Mesenchymal stem cell (in vitro differentiated cells and primary cell): ENCODE data around the gene TSPO.

ENCODE experiments used
- DNase-seq: peaks from one replicate; pipeline ENCODE4 v3.0.0-alpha.2; 2013
- H2AFZ ChIP-seq: one replicate; pipeline ENCODE4 v1.6.1; 2013; ENCODE audit warnings: low read depth, mild to moderate bottlenecking, control low read depth, inconsistent platforms, low read length, moderate library complexity
- H2AK5ac ChIP-seq: 2 replicates; pipeline ENCODE4 v1.6.1; 2013; ENCODE audit warnings: low read length, moderate library complexity, mild to moderate bottlenecking, inconsistent platforms; ENCODE audit not compliant: severe bottlenecking
- H2BK120ac ChIP-seq: one replicate; pipeline ENCODE4 v1.6.1; 2013; ENCODE audit warnings: low read depth, mild to moderate bottlenecking, inconsistent platforms, low read length, moderate library complexity
- H2BK12ac ChIP-seq, 2 experiments: one replicate each; pipeline ENCODE4 v1.6.1; 2013; ENCODE audit warnings: inconsistent platforms in 2 of 2, low read length in 2 of 2, mild to moderate bottlenecking in 2 of 2, moderate library complexity in 2 of 2, control low read depth in 1 of 2
- H2BK15ac ChIP-seq: one replicate; pipeline ENCODE4 v1.6.1; 2013; ENCODE audit warnings: mild to moderate bottlenecking, low read depth, inconsistent platforms; ENCODE audit not compliant: poor library complexity, severe bottlenecking
- H2BK5ac ChIP-seq: 2 replicates; pipeline ENCODE4 v1.6.1; 2013; ENCODE audit warnings: low read depth, mild to moderate bottlenecking, low read length, control low read depth, inconsistent platforms; ENCODE audit not compliant: poor library complexity, severe bottlenecking
- H3K14ac ChIP-seq, 2 experiments: one replicate each; pipeline ENCODE4 v1.6.1; 2013; ENCODE audit warnings: inconsistent platforms in 2 of 2, low read length in 2 of 2, control low read depth in 1 of 2, mild to moderate bottlenecking in 1 of 2, moderate library complexity in 1 of 2
- H3K18ac ChIP-seq, 2 experiments: one replicate each; pipeline ENCODE4 v1.6.1; 2013; ENCODE audit warnings: inconsistent platforms in 2 of 2, low read length in 2 of 2, control low read depth in 1 of 2, low read depth in 1 of 2, mild to moderate bottlenecking in 1 of 2
- H3K23ac ChIP-seq, 2 experiments: one replicate each; pipeline ENCODE4 v1.6.1; 2013; ENCODE audit warnings: inconsistent platforms in 2 of 2, low read length in 2 of 2, mild to moderate bottlenecking in 2 of 2, moderate library complexity in 2 of 2, control low read depth in 1 of 2
- H3K27ac ChIP-seq: 2 replicates; pipeline ENCODE4 v1.5.1; 2013; ENCODE audit warnings: mild to moderate bottlenecking, moderate library complexity, low read length, control low read depth, inconsistent platforms; ENCODE audit not compliant: poor library complexity, severe bottlenecking
- H3K27me3 ChIP-seq, 2 experiments: 2 replicates each; pipeline versions ENCODE4 v1.6.1 to v1.7.0; 2013; ENCODE audit warnings: low read length in 2 of 2, mild to moderate bottlenecking in 2 of 2, moderate library complexity in 2 of 2, control low read depth in 1 of 2, inconsistent platforms in 1 of 2; ENCODE audit not compliant: control insufficient read depth in 1 of 2, insufficient read depth in 1 of 2
- H3K36me3 ChIP-seq, 2 experiments: 2 replicates each; pipeline versions ENCODE4 v1.6.1 to v1.7.0; 2013; ENCODE audit warnings: low read length in 2 of 2, control low read depth in 1 of 2, inconsistent platforms in 1 of 2, low read depth in 1 of 2, mild to moderate bottlenecking in 1 of 2; ENCODE audit not compliant: insufficient read depth in 2 of 2, control insufficient read depth in 1 of 2
- H3K4ac ChIP-seq, 2 experiments: one replicate each; pipeline ENCODE4 v1.6.1; 2013; ENCODE audit warnings: inconsistent platforms in 2 of 2, low read length in 2 of 2, mild to moderate bottlenecking in 2 of 2, moderate library complexity in 2 of 2, control low read depth in 1 of 2, low read depth in 1 of 2
- H3K4me1 ChIP-seq: 2 replicates; pipeline ENCODE4 v1.6.1; 2013; ENCODE audit warnings: low read depth, low read length, control low read depth; ENCODE audit not compliant: control insufficient read depth, insufficient read depth
- H3K4me2 ChIP-seq: 2 replicates; pipeline ENCODE4 v1.6.1; 2013; ENCODE audit warnings: low read length, mild to moderate bottlenecking, inconsistent platforms; ENCODE audit not compliant: poor library complexity, severe bottlenecking
- H3K4me3 ChIP-seq, 2 experiments: 2 replicates each; pipeline versions ENCODE4 v1.5.1 to v1.7.0; 2013; ENCODE audit warnings: low read length in 2 of 2, mild to moderate bottlenecking in 2 of 2, control low read depth in 1 of 2, low read depth in 1 of 2; ENCODE audit not compliant: insufficient read depth in 1 of 2
- H3K79me1 ChIP-seq: replicated peaks from 2 replicates; pipeline ENCODE4 v1.6.1; 2013; ENCODE audit warnings: mild to moderate bottlenecking, control low read depth, low read length, inconsistent platforms; ENCODE audit not compliant: poor library complexity, severe bottlenecking
- H3K9ac ChIP-seq: 2 replicates; pipeline ENCODE4 v1.7.0; 2013; ENCODE audit warnings: mild to moderate bottlenecking, low read length, moderate library complexity
- H3K9me3 ChIP-seq: 2 replicates; pipeline ENCODE4 v1.7.0; 2013; ENCODE audit warnings: mild to moderate bottlenecking, low read length; ENCODE audit not compliant: control insufficient read depth
- H4K8ac ChIP-seq: one replicate; pipeline ENCODE4 v1.6.1; 2013; ENCODE audit warnings: inconsistent platforms, mild to moderate bottlenecking, low read length, moderate library complexity
- H4K91ac ChIP-seq: one replicate; pipeline ENCODE4 v1.6.1; 2013; ENCODE audit warnings: mild to moderate bottlenecking, low read length, inconsistent platforms
- whole genome bisulfite sequencing: methylation state at CpG from one replicate; pipeline ENCODE4 v1.1.7; 2013; ENCODE audit warnings: mixed read lengths; 5-methylcytosine and 5-hydroxymethylcytosine counted together

The TSPO gene

DNA sequence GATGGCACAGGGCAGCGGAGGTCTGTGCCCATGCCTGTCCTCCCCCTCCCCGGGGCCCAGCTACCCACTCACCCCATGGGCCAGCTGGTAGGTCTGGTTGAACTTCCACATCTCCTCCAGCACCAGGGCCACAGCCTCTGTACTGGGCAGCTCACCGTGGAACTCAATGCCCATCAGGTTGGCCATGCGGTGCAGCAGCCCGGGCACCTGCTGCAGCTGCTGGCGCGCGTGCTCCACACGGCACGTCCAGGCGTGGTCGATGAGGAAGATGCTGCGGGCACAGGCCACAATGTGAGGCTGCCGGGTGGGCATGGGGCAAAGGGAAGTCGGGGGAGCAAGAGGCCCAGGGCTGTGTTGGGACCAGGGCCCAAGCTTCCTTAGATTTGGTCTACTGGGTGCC, 29.3 kb downstream of the TSPO start:
- Histone ChIP-seq H4K8ac (no peak overlapping the region), H3K9me3 (no peaks in the 10 kb centered on the region), H2BK120ac (no peak overlapping the region), H3K27me3 (no peaks in the 10 kb centered on the region), H3K4me1 (peaks cover 18% of the 10 kb centered on the region), H2BK12ac (no peak overlapping the region), H2AFZ (no peak overlapping the region), H4K91ac (no peak overlapping the region), H3K4me3 (no peak overlapping the region), H2BK5ac (no peak overlapping the region), H3K23ac (no peak overlapping the region), H3K4me2 (no peak overlapping the region), H3K9ac (no peak overlapping the region), H2BK15ac (no peak overlapping the region), H3K18ac (no peak overlapping the region), H3K79me1 (peaks cover 36% of the 10 kb centered on the region), H2AK5ac (no peak overlapping the region), H3K4ac (no peak overlapping the region), H3K14ac (no peak overlapping the region), H3K36me3 (peaks cover 39 to 55% of the 10 kb centered on the region in 2 experiments), H3K27ac (no peak overlapping the region)
- no peak for DNase-seq
- WGBS, result 98% methylated on average over 15 of the region's 15 CpGs

DNA sequence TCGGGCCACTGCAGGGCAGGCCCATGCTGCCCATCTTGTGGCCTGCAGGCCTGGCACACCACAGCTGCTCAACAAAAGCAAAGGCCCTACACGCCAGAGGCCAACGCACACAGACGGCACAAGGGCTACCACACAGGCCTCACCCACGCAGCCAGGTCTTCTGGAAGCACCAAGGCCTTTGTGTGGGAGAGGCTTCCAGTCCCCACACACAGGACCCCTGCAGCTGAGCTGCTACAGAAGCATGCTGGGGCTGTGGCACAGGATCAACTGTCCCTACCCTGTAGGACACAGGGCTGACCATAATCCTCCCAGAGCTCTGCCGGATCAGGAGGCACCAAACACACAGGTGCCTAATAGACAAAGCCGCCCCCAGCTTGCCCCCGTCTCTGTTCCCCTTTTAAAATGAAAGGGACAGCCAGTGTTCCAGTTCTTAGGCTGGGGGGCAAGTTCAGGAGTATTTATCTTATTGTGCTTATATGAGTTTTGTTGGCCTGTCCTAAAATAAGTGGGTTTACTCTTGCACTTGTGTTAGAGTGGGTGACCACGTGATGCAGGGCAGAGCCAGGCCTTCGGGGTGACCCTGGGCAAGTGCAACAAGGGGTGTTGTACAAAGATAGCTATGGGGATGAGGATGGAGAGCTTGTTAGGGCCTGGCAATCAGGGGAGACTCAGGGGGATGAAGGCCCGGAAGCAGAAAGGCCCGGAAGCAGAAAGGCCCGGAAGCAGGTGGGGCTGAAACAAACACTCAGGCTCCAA, 30.1 kb downstream of the TSPO start:
- Histone ChIP-seq H3K23ac (no peak overlapping the region), H3K36me3 (peaks cover 34 to 50% of the 10 kb centered on the region in 2 experiments), H3K14ac (no peak overlapping the region), H3K27ac (no peak overlapping the region), H3K9ac (no peak overlapping the region), H3K4me1 (peaks cover 22% of the 10 kb centered on the region), H3K4ac (no peak overlapping the region), H3K79me1 (peaks cover 39% of the 10 kb centered on the region), H3K9me3 (no peaks in the 10 kb centered on the region), H3K4me3 (no peak overlapping the region), H4K91ac (no peak overlapping the region), H2BK12ac (no peak overlapping the region), H2AK5ac (no peak overlapping the region), H2AFZ (no peak overlapping the region), H3K18ac (no peak overlapping the region), H3K27me3 (no peaks in the 10 kb centered on the region), H2BK120ac (no peak overlapping the region), H2BK15ac (no peak overlapping the region), H2BK5ac (no peak overlapping the region), H4K8ac (no peak overlapping the region), H3K4me2 (no peak overlapping the region)
- DNase-seq, result no peak
- 92% methylated on average over 13 of the region's 13 CpGs for WGBS

DNA sequence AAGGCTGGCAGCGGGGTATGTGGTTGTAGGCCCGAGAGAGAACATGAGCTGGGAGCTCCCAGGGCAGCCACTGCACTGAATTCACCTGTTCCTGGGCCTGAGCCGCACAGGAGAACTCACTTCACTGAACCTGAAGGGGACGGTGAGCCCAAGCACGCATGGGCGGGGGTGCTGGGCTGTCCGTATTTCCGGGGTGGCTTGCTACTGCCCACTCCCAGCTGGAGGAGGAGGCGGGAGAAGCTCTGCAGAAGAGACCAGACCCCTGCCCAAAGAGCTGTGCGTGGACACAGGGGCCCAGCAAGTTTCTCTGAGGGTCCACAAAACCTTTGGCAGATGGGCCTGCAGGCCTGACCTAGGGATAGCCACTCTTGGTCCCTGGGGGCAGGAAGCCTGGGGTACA, 30.8 kb downstream of the TSPO start:
- H2AK5ac ChIP-seq, result no peak overlapping the region
- H3K27me3 ChIP-seq, result no peaks in the 10 kb centered on the region
- no peak overlapping the region for H3K4me3 ChIP-seq
- peaks cover 24% of the 10 kb centered on the region for H3K4me1 ChIP-seq
- H2BK12ac ChIP-seq, result no peak overlapping the region
- no peak overlapping the region for H3K23ac ChIP-seq
- no peak overlapping the region for H3K18ac ChIP-seq
- H3K9ac ChIP-seq, result no peak overlapping the region
- 89% methylated on average over 10 of the region's 10 CpGs for WGBS
- DNase-seq, result no peak
- no peak overlapping the region for H3K27ac ChIP-seq
- H2BK5ac ChIP-seq, result no peak overlapping the region
- H3K9me3 ChIP-seq, result no peaks in the 10 kb centered on the region
- no peak overlapping the region for H3K4me2 ChIP-seq
- no peak overlapping the region for H3K4ac ChIP-seq
- no peak overlapping the region for H2AFZ ChIP-seq
- H3K14ac ChIP-seq, result no peak overlapping the region
- H3K36me3 ChIP-seq, result peaks cover 34 to 45% of the 10 kb centered on the region in 2 experiments
- H2BK120ac ChIP-seq, result no peak overlapping the region
- no peak overlapping the region for H4K8ac ChIP-seq
- no peak overlapping the region for H2BK15ac ChIP-seq
- H3K79me1 ChIP-seq, result peaks cover 38% of the 10 kb centered on the region
- no peak overlapping the region for H4K91ac ChIP-seq

DNA sequence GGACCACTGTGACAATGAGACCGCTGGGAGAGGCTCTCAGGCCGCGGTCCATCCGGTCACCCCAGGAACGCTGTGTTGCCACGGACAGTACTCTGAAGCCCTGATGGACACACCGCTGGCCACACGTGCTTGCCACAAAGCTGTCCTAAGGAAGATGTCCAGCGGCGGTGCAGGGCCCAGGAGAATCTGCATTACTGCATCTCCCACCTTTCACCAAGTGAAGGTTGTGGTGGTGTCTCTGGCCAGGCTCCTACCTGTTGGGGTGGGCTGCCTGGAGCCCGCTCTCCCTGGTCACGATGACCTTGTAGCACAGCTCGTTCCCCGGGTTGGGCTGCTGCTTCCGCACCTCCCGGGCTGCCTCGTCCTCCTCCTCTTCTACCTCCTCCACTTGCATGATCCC, 31.4 kb downstream of the TSPO start:
- no peak overlapping the region for H3K4me2 ChIP-seq
- H3K23ac ChIP-seq, result no peak overlapping the region
- H3K14ac ChIP-seq, result no peak overlapping the region
- H3K9ac ChIP-seq, result no peak overlapping the region
- H2BK120ac ChIP-seq, result no peak overlapping the region
- H3K27me3 ChIP-seq, result no peaks in the 10 kb centered on the region
- H3K79me1 ChIP-seq, result peaks cover 38% of the 10 kb centered on the region
- H3K36me3 ChIP-seq, result peaks cover 29 to 40% of the 10 kb centered on the region in 2 experiments
- no peak overlapping the region for H2AK5ac ChIP-seq
- no peak overlapping the region for H3K27ac ChIP-seq
- no peak overlapping the region for H2BK15ac ChIP-seq
- H3K4me1 ChIP-seq, result peaks cover 24% of the 10 kb centered on the region
- no peak overlapping the region for H2AFZ ChIP-seq
- H4K91ac ChIP-seq, result no peak overlapping the region
- H2BK12ac ChIP-seq, result no peak overlapping the region
- H4K8ac ChIP-seq, result no peak overlapping the region
- no peak overlapping the region for H3K4ac ChIP-seq
- no peak overlapping the region for H3K18ac ChIP-seq
- no peak overlapping the region for H2BK5ac ChIP-seq
- H3K4me3 ChIP-seq, result no peak overlapping the region
- WGBS, result 99% methylated on average over 14 of the region's 17 CpGs
- H3K9me3 ChIP-seq, result no peaks in the 10 kb centered on the region
- DNase-seq, result no peak
